Measurements from ENCODE around the gene PUM2.

PUM2 gene

GRCh38 chr2:20322527-20323300 lies 27.9 kb downstream of the PUM2 start:
- TF ChIP-seq CTCF (conservative IDR thresholded peaks at IDR 0.05; ENCODE audit: low read depth, low read length) = no peak
- H3K4me3 ChIP-seq (ENCODE audit: low read depth, low read length) = no peak overlapping the region
- no peak for DNase-seq (ENCODE audit: low read depth)

GRCh38 chr2:20317690-20318089 lies 33.0 kb downstream of the PUM2 start:
- no peak for DNase-seq (ENCODE audit: low read depth)
- no peak for TF ChIP-seq CTCF (conservative IDR thresholded peaks at IDR 0.05; ENCODE audit: low read depth, low read length)
- H3K4me3 ChIP-seq (ENCODE audit: low read depth, low read length) = no peak overlapping the region

GRCh38 chr2:20317197-20317596 lies 33.4 kb downstream of the PUM2 start:
- no peak overlapping the region for H3K4me3 ChIP-seq (ENCODE audit: low read depth, low read length)
- no peak for TF ChIP-seq CTCF (conservative IDR thresholded peaks at IDR 0.05; ENCODE audit: low read depth, low read length)
- no peak for DNase-seq (ENCODE audit: low read depth)

- peak; percentile 21 for DNase-seq (ENCODE audit: low read depth)
- TF ChIP-seq CTCF (conservative IDR thresholded peaks at IDR 0.05; ENCODE audit: low read depth, low read length) = no peak
- no peak overlapping the region for H3K4me3 ChIP-seq (ENCODE audit: low read depth, low read length)
Observed at GRCh38 chr2:20314562-20315501, 35.8 kb downstream of the PUM2 start.

- peak; percentile 31 for DNase-seq (ENCODE audit: low read depth)
- TF ChIP-seq CTCF (conservative IDR thresholded peaks at IDR 0.05; ENCODE audit: low read depth, low read length) = no peak
Observed at GRCh38 chr2:20313659-20314058, 37.0 kb downstream of the PUM2 start.

GRCh38 chr2:20309001-20309400 lies 41.6 kb downstream of the PUM2 start:
- TF ChIP-seq CTCF (conservative IDR thresholded peaks at IDR 0.05; ENCODE audit: low read depth, low read length) = no peak
- H3K4me3 ChIP-seq (ENCODE audit: low read depth, low read length) = no peak overlapping the region
- no peak for DNase-seq (ENCODE audit: low read depth)

More at GRCh38 chr2:20313659-20314058, 37.0 kb downstream of the PUM2 start:
- no peak overlapping the region for H3K4me3 ChIP-seq (ENCODE audit: low read depth, low read length)

Data from choroid plexus epithelial cell (primary cell).